H1 (cell line): Measurements from ENCODE around the gene GNA12.

ENCODE experiments used
- CTCF ChIP-seq, 3 experiments: IDR thresholded peaks; 1 replicate in 2 of 3; 2 replicates in 1 of 3; pipeline versions ENCODE4 v1.5.1 to v1.6.1; 2011; ENCODE audit warnings: low read length in 3 of 3, mild to moderate bottlenecking in 3 of 3, inconsistent platforms in 2 of 3, low read depth in 1 of 3, moderate library complexity in 1 of 3; ENCODE audit not compliant: insufficient read depth in 1 of 3; ENCODE audit errors: control extremely low read depth in 1 of 3
- EGR1 ChIP-seq: IDR thresholded peaks from 2 replicates; pipeline ENCODE4 v1.6.1; 2011; ENCODE audit warnings: low read depth, low read length, borderline replicate concordance
- EP300 ChIP-seq, 2 experiments: IDR thresholded peaks; 1 replicate in 1 of 2; 2 replicates in 1 of 2; pipeline ENCODE4 v1.6.1; 2011 to 2012; ENCODE audit warnings: low read depth in 2 of 2, low read length in 2 of 2, mild to moderate bottlenecking in 2 of 2, borderline replicate concordance in 1 of 2, inconsistent platforms in 1 of 2, moderate library complexity in 1 of 2
- JUND ChIP-seq: IDR thresholded peaks from 2 replicates; pipeline ENCODE4 v1.6.1; 2011; ENCODE audit warnings: mild to moderate bottlenecking, improper control_type of control experiment, low read length
- KDM1A ChIP-seq: fragments of 200-600, 300-600 bp; sonication (generic); IDR thresholded peaks from 2 replicates; pipeline ENCODE4 v1.7.1; 2016; ENCODE audit warnings: mild to moderate bottlenecking, low read length, borderline replicate concordance
- MAFK ChIP-seq: IDR thresholded peaks from 2 replicates; pipeline ENCODE4 v1.6.1; 2012; ENCODE audit warnings: low read depth, mild to moderate bottlenecking, improper control_type of control experiment, low read length
- POLR2A ChIP-seq, 2 experiments: IDR thresholded peaks; 1 replicate in 1 of 2; 2 replicates in 1 of 2; pipeline ENCODE4 v1.6.1; 2011; ENCODE audit warnings: low read depth in 2 of 2, low read length in 2 of 2, mild to moderate bottlenecking in 2 of 2; ENCODE audit errors: control extremely low read depth in 1 of 2
- RAD21 ChIP-seq, 2 experiments: IDR thresholded peaks in 1 of 2; conservative IDR thresholded peaks in 1 of 2; 2 replicates each; pipeline ENCODE4 v1.6.1; 2011; ENCODE audit warnings: low read depth in 2 of 2, low read length in 2 of 2, improper control_type of control experiment in 1 of 2, inconsistent platforms in 1 of 2, mild to moderate bottlenecking in 1 of 2, moderate library complexity in 1 of 2

- TF ChIP-seq CTCF (IDR thresholded peaks at IDR 0.05; ENCODE audit: control extremely low read depth in 1 of 3, insufficient read depth in 1 of 3, low read depth in 1 of 3, low read length in 3 of 3) (no peak), RAD21 (IDR thresholded peaks at IDR 0.05 in 1 of 2, conservative IDR thresholded peaks at IDR 0.05 in 1 of 2; ENCODE audit: low read depth in 2 of 2, low read length in 2 of 2) (no peak), EGR1 (no peak), KDM1A (no peak), EP300 (IDR thresholded peaks at IDR 0.05; ENCODE audit: borderline replicate concordance in 1 of 2, low read depth in 2 of 2, low read length in 2 of 2) (no peak), JUND (no peak), MAFK (no peak), POLR2A (IDR thresholded peaks at IDR 0.05; ENCODE audit: control extremely low read depth in 1 of 2, low read depth in 2 of 2, low read length in 2 of 2) (no peak)
Observed at GRCh38 chr7:2777898-2778535, 66.1 kb downstream of the GNA12 start.
